Measurements from ENCODE around the gene TMED9.

Gene TMED9

GRCh38 chr5:177569894-177570293 lies 22.1 kb upstream of the TMED9 start:
- Histone ChIP-seq H3K4me2 (ENCODE audit: insufficient read depth, low read length) (no peak overlapping the region), H3K27me3 (ENCODE audit: insufficient read depth, low read length, poor library complexity) (no peaks in the 10 kb centered on the region), H3K9me3 (ENCODE audit: insufficient read depth, low read length, severe bottlenecking) (no peaks in the 10 kb centered on the region), H3K9ac (ENCODE audit: low read depth, low read length) (no peak overlapping the region), H3K27ac (ENCODE audit: low read length) (no peak overlapping the region), H3K4me3 (ENCODE audit: low read depth in 1 of 2, low read length in 2 of 2) (no peak overlapping the region), H4K20me1 (ENCODE audit: insufficient read depth, low read length) (no peaks in the 10 kb centered on the region), H3K79me2 (ENCODE audit: insufficient read depth, low read length) (no peaks in the 10 kb centered on the region), H2AFZ (ENCODE audit: low read depth, low read length) (no peak overlapping the region), H3K36me3 (ENCODE audit: insufficient read depth, low read length) (no peaks in the 10 kb centered on the region), H3K4me1 (ENCODE audit: insufficient read depth, low read length) (no peaks in the 10 kb centered on the region)
- no peak for ATAC-seq (ENCODE audit: insufficient read depth, low read depth)
- no peak for DNase-seq
- TF ChIP-seq CTCF (IDR thresholded peaks at IDR 0.05; ENCODE audit: borderline replicate concordance, extremely low read depth, low read length, poor library complexity, severe bottlenecking) = no peak
- TF ChIP-seq EZH2 (IDR thresholded peaks at IDR 0.05; ENCODE audit: borderline replicate concordance, low read depth, low read length, severe bottlenecking) = no peak

GRCh38 chr5:177575488-177575887 lies 16.5 kb upstream of the TMED9 start:
- Histone ChIP-seq H3K36me3 (ENCODE audit: insufficient read depth, low read length) (no peaks in the 10 kb centered on the region), H3K4me1 (ENCODE audit: insufficient read depth, low read length) (no peaks in the 10 kb centered on the region), H3K9me3 (ENCODE audit: insufficient read depth, low read length, severe bottlenecking) (no peaks in the 10 kb centered on the region), H3K4me3 (ENCODE audit: low read depth in 1 of 2, low read length in 2 of 2) (no peak overlapping the region), H2AFZ (ENCODE audit: low read depth, low read length) (no peak overlapping the region), H3K9ac (ENCODE audit: low read depth, low read length) (no peak overlapping the region), H3K27me3 (ENCODE audit: insufficient read depth, low read length, poor library complexity) (no peaks in the 10 kb centered on the region), H3K79me2 (ENCODE audit: insufficient read depth, low read length) (no peaks in the 10 kb centered on the region), H3K4me2 (ENCODE audit: insufficient read depth, low read length) (no peak overlapping the region), H3K27ac (ENCODE audit: low read length) (no peak overlapping the region), H4K20me1 (ENCODE audit: insufficient read depth, low read length) (no peaks in the 10 kb centered on the region)
- TF ChIP-seq EZH2 (IDR thresholded peaks at IDR 0.05; ENCODE audit: borderline replicate concordance, low read depth, low read length, severe bottlenecking) = no peak
- no peak for TF ChIP-seq CTCF (IDR thresholded peaks at IDR 0.05; ENCODE audit: borderline replicate concordance, extremely low read depth, low read length, poor library complexity, severe bottlenecking)
- DNase-seq (no peak), ATAC-seq (ENCODE audit: insufficient read depth, low read depth) (no peak)

GRCh38 chr5:177576169-177576568 lies 15.8 kb upstream of the TMED9 start:
- DNase-seq (no peak), ATAC-seq (ENCODE audit: insufficient read depth, low read depth) (no peak)
- Histone ChIP-seq H3K9ac (ENCODE audit: low read depth, low read length) (no peak overlapping the region), H3K36me3 (ENCODE audit: insufficient read depth, low read length) (no peaks in the 10 kb centered on the region), H3K4me2 (ENCODE audit: insufficient read depth, low read length) (no peak overlapping the region), H2AFZ (ENCODE audit: low read depth, low read length) (no peak overlapping the region), H3K9me3 (ENCODE audit: insufficient read depth, low read length, severe bottlenecking) (no peaks in the 10 kb centered on the region), H3K27me3 (ENCODE audit: insufficient read depth, low read length, poor library complexity) (no peaks in the 10 kb centered on the region), H3K4me3 (ENCODE audit: low read depth in 1 of 2, low read length in 2 of 2) (no peak overlapping the region), H3K4me1 (ENCODE audit: insufficient read depth, low read length) (no peaks in the 10 kb centered on the region), H3K27ac (ENCODE audit: low read length) (no peak overlapping the region), H3K79me2 (ENCODE audit: insufficient read depth, low read length) (no peaks in the 10 kb centered on the region), H4K20me1 (ENCODE audit: insufficient read depth, low read length) (no peaks in the 10 kb centered on the region)
- TF ChIP-seq CTCF (IDR thresholded peaks at IDR 0.05; ENCODE audit: borderline replicate concordance, extremely low read depth, low read length, poor library complexity, severe bottlenecking) (no peak), EZH2 (IDR thresholded peaks at IDR 0.05; ENCODE audit: borderline replicate concordance, low read depth, low read length, severe bottlenecking) (no peak)

- Histone ChIP-seq H3K4me3 (ENCODE audit: low read depth in 1 of 2, low read length in 2 of 2) (no peak overlapping the region), H3K9ac (ENCODE audit: low read depth, low read length) (no peak overlapping the region), H3K27ac (ENCODE audit: low read length) (no peak overlapping the region), H3K27me3 (ENCODE audit: insufficient read depth, low read length, poor library complexity) (no peaks in the 10 kb centered on the region), H3K79me2 (ENCODE audit: insufficient read depth, low read length) (no peaks in the 10 kb centered on the region), H3K4me2 (ENCODE audit: insufficient read depth, low read length) (no peak overlapping the region), H3K9me3 (ENCODE audit: insufficient read depth, low read length, severe bottlenecking) (no peaks in the 10 kb centered on the region), H2AFZ (ENCODE audit: low read depth, low read length) (no peak overlapping the region), H3K36me3 (ENCODE audit: insufficient read depth, low read length) (no peaks in the 10 kb centered on the region), H3K4me1 (ENCODE audit: insufficient read depth, low read length) (no peaks in the 10 kb centered on the region), H4K20me1 (ENCODE audit: insufficient read depth, low read length) (no peaks in the 10 kb centered on the region)
- DNase-seq (no peak), ATAC-seq (ENCODE audit: insufficient read depth, low read depth) (no peak)
- no peak for TF ChIP-seq CTCF (IDR thresholded peaks at IDR 0.05; ENCODE audit: borderline replicate concordance, extremely low read depth, low read length, poor library complexity, severe bottlenecking)
These were observed 13.7 kb upstream of the TMED9 start for GRCh38 chr5:177578316-177578715.
